NCI-H226 (cell line): ENCODE measurements around the gene ZNF750.

ENCODE experiments used
- DNase-seq: peaks from one replicate; pipeline ENCODE4 v3.0.0-alpha.2; 2015

The ZNF750 gene

DNA sequence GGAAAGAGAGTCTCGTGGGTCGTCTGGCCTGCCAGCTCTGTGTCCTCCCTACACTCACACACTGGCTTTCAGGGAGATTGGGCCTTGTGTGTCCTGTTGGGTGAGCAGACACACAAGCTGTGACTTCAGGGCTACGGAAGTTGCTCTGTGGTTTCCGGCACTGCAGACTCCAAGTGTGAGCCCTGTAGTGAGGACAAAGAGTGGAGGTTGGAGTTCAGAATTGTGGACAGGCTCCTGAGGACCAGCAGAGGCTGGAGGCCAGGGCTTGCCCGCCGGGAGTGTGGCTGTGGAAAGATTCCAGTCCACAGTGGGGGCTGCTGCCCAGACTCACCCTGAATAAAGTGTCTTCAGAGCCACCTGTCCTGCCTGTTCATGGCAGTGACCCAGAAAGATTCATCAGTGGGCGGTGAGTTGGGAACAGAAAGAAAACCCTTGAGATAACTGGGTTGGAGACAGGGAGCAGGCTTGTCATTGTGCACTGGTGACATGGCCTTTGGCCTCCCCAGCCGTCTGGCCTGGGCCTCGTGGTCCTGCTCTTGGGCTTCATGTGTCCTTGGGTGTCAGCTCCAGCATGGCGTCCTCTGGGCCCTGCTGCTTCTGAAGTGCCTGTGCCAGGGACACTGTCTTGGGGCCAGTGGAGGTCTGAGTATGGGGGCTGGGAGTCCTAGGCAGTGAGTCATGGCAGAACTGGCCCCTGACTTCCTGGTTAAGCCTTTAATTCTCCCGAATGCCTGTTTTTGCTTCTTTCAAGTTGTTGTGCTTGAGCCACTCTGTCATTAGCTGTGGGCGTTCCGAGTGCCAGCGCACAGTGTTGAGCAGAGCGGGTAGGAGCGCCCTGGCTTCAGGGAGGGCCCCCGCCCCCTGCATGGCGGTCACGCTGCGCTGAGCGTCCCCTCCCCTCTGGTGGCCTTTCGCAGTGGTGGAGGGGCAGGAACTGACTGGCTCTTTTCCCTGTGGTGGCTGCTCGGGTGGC is 19.9 kb upstream of the ZNF750 start:
- no peak for DNase-seq

DNA sequence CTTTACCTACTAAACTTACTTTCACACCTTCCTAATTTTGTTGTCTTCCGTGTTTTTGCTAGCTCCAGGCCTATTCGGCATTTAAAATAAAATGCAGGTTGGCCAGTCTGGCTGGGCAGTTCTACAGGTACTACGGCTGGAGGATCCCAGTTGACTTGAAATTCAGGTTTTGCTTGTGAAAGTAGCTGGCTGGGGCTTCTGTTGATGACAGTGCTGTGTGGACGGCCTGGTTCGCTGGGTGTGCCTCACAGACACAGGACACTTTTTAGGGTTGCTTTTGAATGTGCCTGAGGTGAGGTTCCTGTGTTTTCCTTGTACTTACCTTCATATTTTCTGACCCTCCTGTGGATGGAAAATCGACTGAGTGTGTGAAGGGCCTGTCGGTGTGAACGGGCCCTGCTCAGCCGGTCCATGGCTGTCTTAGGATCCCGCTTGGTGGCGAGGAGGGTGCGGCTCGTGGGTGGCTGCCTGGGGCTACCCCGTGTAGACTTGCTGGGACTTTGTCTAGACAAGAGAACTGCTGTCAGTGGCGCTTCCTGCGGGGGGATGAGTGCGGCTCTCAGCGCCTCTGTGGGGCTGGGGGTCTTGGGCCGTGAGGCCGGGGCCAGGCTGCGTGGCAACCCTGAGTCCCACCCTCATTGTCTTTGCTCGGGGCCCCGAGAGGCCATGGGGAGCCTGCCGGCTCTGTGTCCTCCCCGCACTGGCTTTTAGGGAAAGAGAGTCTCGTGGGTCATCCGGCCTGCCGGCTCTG is 18.7 kb upstream of the ZNF750 start:
- DNase-seq = no peak

DNA sequence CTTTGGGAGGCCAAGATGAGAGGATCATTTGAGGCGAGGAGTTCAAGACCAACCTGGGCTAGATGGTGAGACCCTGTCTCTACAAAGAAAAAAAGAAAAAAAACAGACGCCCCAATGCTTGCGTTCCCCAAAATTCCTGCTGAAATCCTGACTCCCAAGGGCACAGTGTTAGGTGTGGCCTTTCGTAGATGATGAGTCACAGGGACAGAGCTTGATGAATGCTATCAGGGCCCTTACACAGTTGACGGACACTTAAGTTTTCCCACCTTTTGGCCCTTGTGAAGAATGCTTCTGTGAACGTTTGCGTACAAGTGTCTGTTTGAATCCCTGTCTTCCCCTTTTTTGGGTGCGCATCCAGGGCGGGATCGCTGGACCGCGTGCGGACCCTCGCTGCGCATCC is 16.5 kb upstream of the ZNF750 start:
- no peak for DNase-seq

DNA sequence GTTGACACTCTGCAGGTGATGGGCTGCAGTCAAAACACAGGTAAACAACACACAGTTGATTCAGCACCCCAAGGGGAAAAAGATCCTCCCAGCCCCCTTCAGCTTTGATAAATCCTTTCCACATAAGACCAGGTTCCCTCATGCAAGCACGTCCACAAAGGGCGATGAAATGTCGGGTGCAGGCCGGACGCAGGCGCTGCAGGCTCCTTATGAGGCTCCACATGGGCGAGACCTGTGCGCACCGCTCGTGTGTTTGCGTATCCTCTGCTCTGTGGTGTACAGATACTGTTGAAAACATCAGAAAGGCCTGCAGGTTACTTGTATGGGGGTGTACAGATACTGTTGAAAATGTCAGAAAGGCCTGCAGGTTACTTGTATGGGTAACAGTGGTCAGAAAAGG is 14.4 kb upstream of the ZNF750 start:
- DNase-seq = no peak

DNA sequence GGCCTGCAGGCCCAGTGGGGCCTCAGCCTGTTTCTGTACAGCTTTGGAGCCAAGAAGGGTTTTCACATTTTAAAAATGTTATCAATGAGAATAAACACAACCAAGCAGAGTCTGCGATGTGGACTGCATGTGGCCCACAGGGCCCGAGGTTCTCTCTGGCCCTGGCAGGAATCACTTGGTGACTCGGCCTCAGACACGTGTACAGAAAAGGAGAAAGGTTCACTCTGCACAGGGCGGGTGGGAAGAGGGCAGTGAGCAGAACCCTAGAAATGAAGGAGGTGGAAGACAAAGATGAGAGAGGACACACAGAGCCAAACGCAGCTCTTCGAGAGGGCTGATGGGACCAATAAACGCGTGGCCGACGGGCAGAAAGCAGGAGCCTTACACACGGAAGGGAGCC is 11.6 kb upstream of the ZNF750 start:
- no peak for DNase-seq

DNA sequence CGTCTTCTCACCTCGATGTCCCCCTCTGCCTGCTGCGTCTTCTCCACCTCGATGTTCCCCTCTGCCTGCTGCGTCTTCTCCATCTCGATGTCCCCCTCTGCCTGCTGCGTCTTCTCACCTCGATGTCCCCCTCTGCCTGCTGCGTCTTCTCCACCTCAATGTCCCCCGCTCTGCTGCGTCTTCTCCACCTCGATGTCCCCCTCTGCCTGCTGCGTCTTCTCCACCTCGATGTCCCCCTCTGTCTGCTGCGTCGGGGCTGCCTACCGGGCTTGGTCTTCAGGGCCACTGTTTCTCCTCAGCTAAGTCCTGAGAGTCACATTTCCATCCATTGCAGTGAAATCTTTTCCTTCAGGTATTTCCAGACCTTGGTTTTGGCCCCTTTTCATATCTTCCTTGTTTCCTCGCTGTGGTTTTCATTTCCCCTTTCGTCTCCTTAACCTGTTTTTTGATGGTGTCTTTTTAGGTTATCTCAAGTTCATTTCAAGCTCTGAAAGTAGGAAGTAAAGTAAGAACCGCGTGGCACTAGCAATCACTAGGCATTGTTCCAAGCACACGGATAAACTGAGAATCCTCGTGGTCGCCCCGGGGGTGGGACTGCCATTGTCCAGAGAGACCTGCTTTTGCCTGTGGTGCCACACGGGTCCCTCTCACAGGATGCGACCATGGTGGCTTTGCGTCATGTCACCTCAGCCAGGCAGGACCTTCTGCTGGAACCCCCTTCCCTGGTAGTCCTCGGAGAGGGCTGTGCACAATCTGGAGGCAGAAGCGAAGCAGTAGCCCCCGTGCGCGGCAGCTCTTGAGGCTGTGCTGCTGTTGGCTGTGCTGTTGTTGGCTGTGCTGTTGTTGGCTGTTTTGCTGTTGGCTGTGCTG is 9.5 kb upstream of the ZNF750 start:
- no peak for DNase-seq

DNA sequence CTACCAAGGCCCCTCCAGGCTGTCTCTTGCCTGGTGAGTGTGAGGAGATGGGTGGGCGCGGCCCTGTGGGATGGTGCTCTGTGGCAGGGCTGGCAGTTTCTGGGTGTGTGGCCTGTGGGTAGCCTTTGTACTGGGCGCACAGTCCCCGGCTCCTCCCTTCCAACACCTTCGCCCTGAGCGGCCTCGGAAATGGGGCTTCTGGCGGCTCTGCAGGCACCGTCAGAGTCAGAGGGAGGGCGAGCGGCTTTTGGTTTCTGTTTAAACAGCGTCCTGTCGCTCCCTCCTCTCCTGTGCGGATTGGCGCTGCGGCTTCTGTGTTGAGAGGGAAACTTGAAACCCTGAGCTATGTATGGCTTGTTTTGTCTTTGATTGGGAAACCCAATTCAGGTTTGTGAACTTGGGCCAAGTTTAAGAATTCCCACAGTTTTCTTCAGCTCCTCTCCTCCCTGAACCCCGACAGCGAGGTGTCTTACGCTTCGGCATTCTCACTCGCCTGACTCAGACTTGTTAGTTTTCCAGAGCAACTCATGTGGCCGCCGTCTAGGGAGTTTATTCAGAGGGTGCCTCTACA is 8.3 kb upstream of the ZNF750 start:
- DNase-seq = no peak

DNA sequence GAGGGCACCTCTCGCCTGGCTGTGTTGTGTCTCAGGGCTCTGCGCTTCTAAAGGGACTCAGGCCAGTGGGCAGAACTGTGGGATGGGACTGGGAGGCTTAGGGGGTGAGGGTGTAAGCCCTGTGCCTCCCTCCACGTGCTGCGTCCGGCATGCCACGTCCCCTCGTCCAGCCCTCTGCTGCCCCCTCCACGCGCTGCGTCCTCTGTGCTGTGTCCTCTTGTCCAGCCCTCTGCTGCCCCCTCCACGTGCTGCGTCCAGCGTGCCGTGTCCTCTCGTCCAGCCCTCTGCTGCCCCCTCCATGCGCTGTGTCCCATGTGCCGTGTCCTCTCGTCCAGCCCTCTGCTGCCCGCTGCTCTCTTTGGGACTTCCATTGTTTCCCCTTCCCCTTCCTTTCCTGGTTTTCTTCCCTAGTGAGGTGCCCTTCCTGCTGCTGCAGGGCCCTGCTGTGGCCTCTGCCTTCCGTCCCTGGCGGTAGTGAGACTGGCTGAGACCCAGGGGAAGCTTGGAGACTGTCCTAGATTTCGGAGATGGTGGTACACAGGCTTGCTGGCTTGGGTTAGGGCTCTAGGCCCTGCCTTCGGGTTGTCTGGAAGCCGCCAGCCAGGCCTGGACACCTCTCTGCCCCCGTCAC is 6.4 kb upstream of the ZNF750 start:
- no peak for DNase-seq

DNA sequence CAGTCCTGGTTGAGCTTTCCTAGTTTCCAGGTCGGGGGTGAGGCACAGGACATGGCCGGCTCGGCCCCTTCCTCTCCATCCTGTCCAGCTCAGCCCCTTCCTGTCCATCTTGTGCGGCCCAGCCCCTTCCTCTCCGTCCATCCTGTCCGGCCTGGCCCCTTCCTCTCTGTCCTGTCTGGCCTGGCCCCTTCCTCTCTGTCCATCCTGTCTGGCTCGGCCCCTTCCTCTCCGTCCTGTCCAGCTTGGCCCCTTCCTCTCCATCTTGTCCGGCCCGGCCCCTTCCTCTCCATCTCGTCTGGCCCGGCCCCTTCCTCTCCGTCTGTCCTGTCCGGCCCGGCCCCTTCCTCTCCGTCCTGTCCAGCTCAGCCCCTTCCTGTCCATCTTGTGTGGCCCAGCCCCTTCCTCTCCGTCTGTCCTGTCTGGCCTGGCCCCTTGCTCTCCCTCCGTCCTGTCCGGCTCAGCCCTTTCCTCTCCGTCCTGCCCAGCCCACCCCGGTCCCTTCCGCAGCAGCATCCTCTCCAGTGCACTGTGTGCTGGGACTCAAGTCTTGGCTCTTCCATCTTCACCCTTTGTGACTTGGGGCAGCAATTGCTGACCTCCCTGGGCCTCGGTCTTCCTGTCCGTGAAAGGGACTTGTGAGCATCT is 5.5 kb upstream of the ZNF750 start:
- no peak for DNase-seq

DNA sequence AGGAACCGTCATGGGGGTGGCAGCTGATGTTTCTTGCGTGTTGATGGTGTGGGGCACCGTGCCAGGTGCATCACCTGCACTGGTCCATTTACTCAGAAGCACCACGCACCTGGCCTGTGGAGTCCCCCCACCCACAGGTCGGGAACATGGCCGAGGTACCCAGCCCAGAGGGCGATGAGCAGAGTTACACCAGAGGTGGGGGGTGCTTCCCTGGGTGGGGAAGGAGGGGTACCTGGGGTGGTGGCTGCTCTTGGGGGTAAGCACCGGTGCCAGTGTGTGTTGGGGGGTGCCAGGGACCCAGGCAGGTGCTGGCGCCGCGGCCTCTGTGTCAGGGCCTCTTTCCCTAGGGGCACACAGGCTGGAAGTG is 5.0 kb upstream of the ZNF750 start:
- no peak for DNase-seq

DNA sequence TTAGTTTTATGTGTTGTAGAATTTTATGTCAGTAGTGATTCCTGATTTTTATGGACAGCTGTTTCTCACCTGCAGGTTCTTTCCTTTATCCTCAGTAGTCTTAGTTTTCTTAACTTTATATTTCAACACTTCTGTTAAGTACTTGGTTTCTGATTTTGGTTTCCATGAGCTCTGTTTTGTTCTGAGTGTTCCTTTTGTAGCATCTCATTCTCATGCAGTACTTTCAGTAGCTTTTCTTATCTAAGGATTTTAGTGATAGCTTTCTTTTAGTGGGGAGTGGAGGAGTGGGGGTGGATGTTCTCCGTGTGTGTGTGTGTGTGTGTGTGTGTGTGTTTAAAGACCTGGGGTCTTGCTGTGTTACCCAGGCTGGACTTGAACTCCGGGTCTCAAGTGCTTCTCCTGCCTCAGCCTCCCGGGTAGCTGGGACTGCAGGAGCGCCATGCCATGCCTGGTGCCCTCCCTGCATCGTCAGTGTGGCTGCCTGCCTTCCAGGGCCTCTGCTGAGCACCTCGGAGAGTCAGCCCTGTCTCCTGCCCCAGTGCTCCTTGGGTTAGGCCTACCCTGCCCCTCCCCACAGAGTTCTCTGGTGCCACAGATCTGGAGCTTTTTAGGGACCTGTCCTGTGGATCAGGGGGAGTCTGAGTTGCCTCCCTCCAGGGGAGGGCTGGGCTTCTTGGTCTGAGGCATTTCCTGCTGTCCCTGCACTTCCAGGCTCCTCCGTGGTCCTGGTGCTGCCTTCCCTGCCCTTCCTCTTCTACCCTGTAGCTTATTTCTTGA is 4.3 kb upstream of the ZNF750 start:
- DNase-seq = no peak

DNA sequence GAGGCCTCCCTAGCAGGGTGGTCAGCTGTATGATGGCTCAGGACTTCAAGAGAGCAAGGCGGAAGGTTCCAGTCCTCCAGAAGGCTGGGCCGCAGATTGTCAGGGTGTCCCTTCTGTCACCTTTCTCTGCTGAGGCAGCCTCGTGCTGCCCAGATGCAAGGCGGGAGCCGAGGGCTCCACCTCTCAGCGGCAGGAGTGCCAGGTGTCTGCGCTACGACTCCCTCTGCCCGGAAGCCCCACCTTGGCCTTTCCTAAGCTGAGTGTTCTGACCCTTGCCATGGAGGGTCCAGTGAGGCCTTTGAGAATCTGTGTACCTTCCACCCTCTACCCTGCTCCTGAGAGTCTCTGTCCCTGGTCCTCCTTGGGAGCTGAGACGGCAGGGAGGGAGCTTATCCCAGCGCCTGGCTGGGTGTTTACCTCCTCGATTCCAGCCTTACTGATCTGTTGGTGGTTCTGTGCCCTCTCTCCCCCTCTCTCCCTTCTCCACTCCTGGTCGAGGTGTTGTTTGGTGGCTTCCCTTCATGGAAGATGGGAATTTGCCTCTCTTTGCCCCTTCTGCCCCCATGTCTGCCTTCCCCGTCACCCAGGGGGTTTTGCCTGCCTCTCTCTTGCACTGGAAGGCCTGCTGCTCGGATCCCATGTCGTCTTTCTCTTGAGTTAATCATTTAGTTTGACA is 2.2 kb upstream of the ZNF750 start:
- no peak for DNase-seq

DNA sequence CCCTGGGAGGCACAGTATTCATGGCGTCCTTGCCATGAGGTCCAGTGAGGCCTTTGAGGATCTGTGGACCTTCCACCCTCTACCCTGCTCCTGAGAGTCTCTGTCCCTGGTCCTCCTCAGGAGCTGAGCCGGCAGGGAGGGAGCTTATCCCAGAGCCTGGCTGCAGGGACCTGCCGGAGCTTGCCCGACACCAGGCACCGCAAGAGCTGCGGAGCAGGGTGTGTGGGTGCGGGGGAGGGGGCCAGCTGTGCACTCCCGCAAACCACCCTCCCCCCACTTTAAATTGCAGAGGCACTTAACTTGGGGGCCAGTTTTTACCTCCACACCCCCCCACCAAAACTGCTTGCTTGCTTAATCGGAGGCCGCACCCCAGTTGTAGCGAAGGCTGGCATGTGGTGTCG is 609 bp upstream of the ZNF750 start:
- no peak for DNase-seq

DNA sequence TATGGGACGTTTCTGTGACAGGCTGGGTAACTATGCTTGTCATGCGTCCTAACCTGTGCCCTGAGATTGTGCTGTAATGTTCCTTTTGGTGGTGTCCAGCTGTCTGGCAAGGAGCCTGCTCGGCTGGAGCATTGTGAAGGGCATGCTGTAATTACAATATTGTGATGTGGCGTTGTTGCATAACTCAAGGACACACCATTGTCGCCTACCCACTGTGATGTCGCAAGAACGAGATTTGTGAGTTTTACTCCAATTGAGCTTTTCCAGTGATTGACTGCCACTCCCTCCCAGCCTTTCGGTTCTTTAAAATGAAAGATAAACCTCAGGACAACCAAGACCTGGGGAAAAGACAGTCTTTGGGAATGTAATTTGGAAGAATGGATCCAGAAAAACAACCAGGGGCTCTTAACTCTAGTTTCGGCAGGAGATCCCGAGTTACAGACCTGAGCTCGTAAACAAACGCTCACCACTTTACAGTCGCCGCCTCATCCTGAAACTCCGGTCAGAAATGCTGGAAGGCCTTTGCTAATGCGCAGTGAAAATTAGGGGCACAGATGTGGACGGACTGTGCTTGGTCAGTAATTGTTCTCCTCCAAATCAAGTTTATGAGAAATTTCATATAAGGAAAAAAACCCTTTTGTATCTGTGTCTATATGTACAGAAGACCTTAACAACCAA is 1.3 kb downstream of the ZNF750 start:
- no peak for DNase-seq

DNA sequence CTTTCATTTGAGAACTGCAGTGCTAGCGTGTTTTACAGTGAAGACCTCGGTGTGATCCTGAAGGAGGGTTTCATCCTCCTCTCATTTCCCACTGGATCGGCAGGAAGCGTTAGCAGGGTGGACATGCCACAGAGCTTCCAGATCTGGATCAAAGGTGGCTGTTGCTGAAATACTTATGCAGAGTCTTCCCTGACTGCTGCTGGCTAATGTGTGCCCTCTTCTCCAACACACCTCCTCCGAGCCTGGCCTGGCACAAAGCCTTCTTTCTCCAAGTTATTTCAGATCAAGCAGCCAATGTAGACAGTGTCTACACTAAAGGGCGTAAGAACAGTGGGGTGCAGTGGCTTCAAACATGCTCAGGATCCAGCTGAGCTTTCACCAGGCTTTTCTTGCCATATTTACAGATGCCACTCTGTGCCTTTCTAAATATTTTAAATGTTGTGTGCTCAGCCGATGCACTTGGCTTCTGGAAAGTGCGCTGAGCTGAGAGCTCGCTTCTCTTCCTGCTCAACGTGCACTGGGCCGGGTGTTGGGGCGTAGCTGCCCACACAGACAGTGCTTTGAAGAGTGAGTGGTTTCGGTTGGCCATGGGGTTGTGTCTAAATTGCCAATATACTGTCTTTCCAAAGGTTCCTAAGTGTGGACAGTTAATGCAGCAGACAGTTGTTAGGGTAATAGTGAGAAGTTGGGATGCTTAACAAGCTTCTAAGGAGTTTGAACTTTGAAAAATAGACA is 2.1 kb downstream of the ZNF750 start:
- DNase-seq = no peak

DNA sequence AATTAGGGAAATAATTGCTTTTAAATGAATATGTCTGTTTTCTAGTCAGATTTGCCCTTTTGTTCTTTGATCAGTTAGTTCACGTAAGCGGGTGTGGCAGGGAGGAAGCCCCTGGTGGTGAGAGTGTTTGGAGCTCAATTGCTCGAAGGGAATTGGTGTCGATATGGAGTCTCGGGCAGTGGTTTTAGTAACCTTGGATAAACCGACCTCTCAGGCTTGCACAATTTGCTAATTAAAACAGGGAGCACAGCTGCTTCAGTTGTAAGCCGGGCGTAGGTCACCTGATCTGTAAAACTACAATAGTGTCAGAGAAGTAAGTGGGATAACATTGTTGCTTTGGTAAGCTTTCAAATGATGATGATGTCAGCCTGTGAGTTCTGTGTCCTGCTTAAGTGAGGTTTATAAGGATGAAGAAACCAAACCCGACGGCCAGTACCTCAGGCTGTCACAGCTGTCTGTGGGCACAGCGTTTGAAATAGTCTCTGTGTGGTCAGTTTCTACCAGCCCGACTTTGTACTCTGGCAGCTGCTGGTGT is 2.9 kb downstream of the ZNF750 start:
- DNase-seq = no peak

DNA sequence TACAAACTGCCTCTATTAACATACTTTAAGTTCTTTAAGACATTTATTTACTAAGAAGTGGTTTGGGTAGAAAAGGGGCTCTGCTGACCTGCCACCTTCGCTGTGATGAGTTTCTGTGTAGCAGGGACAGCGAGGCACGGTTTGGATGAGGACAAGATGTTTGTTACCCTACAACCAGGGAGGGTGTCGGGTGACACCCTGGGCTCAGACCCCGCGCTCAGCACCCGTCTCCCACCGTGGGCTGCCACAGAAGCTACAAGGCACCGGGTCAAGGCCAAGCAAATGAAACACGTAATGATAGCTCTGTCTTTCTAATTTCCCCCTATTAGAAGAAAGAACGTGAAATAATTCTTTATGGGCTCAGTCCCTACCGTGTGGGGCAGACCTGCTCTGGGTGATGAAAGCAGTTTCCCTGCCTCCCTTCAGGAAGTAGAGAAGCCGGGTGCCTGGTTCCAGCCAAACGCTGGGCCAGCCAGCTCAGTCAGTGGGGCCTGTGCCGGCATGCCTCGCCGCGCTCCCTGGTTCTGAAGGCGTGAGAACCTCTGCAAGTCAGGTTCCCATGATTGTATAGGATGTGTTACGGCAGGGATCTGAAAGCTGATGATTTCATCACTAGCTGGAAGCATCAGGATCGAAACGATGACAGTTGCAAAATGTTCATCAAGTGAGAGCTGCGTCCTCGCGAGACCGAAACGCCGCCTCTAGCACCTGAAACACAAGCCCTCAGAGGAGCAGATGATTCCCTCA is 3.9 kb downstream of the ZNF750 start:
- no peak for DNase-seq

DNA sequence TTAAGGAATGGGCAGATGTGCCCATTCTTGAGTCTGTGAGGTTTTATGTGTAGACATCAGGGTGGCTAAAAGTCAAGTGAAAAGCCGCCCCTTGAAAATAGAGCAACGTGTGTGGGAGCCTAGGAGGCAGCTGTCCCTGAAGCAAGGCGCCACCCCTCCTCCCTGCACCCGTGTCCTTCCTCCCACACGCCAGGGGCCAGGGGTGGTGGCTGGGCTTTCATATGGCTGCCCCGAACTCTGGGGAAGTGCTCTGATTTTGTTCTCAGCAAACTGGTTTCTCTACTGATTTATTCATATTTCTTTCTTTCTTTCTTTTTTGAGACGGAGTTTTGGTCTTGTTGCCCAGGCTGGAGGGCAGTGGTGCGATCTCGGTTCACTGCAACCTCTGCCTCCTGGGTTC is 4.7 kb downstream of the ZNF750 start:
- DNase-seq = no peak
